Ovary (tissue), 9 donors: ENCODE data around the gene ODC1. TPM values are rescaled to one million over a fixed set of nuclear protein-coding genes. Genes with fewer than 3 reads are reported as not detected.

Source experiments
- DNase-seq, 5 donors: peaks; one replicate each; pipeline ENCODE4 v3.0.0-alpha.2; 2019 to 2020
- H3K27ac ChIP-seq, 2 donors: fragments of 200-600 bp; one replicate each; pipeline versions ENCODE4 v1.5.1 to v1.8.0; 2019 to 2022
- H3K27me3 ChIP-seq: fragments of 200-600 bp; one replicate; pipeline ENCODE4 v1.8.0; 2022
- H3K36me3 ChIP-seq: fragments of 200-600 bp; sonication (generic); one replicate; pipeline ENCODE4 v1.5.1; 2019
- H3K4me1 ChIP-seq: one replicate; pipeline ENCODE4 v1.8.1; 2013; ENCODE audit warnings: mild to moderate bottlenecking, moderate library complexity; ENCODE audit not compliant: insufficient read depth
- H3K4me3 ChIP-seq: fragments of 200-600 bp; sonication (generic); one replicate; pipeline ENCODE4 v1.5.1; 2017
- H3K9me3 ChIP-seq, 2 donors: fragments of 200-600 bp in 1 of 2; sonication (generic) in 1 of 2; one replicate each; pipeline versions ENCODE4 v1.5.1 to v1.8.1; 2013 to 2019; ENCODE audit warnings: mild to moderate bottlenecking in 1 of 2, moderate library complexity in 1 of 2
- EP300 ChIP-seq: sonication (generic); formaldehyde crosslinking; IDR thresholded peaks from one replicate; pipeline ENCODE4 v1.6.1; 2017; ENCODE audit warnings: antibody characterized with exemption
- POLR2A ChIP-seq: fragments of 450-650 bp; IDR thresholded peaks from one replicate; pipeline ENCODE4 v1.6.1; 2017; ENCODE audit warnings: antibody characterized with exemption, mild to moderate bottlenecking, moderate library complexity
- WGBS, 3 donors: extraction: QIAGEN DNeasy Blood & Tissue Kit in 1 of 3; methylation state at CpG; one replicate each; pipeline versions ENCODE4 v1.1.5 to v1.1.7; 2013 to 2017; 5-methylcytosine and 5-hydroxymethylcytosine counted together
- intact Hi-C, 4 donors: fragments of 100-400 bp; cut with DNase I; formaldehyde crosslinking; loops; one replicate each; pipeline versions ENCODE4 v1.11.0 to v1.15.1; 2022 to 2023
- polyA plus RNA-seq, 2 donors: library from polyadenylated mRNA; stranded (reverse); fragments of 200-250 nt in 1 of 2; fragments of 350-450 nt in 1 of 2; fragmentation: Illumina TruSeq in 1 of 2; extraction: RNeasy Lipid Tissue Mini Kit (QIAGEN cat#74804) in 1 of 2; gene quantifications; one replicate each; pipeline ENCODE4 v1.2.3, GENCODE V29; 2013 to 2014
- total RNA-seq, 7 donors: library from RNA; depleted of rRNA in 2 of 7; stranded (reverse); fragments of >200 nt in 2 of 7; fragmentation: NEBNext Ultra II Directional in 3 of 7; extraction: Animal tissue kit (Norgen Biotek cat#: 25700) in 3 of 7; gene quantifications; one replicate each; pipeline versions ENCODE4 v1.1.0 to v1.2.4, GENCODE V29; 2016 to 2023
- TF ChIP-seq, protein P1 (sequence below), 3 donors: fragments of 450-650 bp in 2 of 3; fragments of 200-600 bp in 1 of 3; IDR thresholded peaks; one replicate each; pipeline versions ENCODE4 v1.5.1 to v1.8.0; 2016 to 2022; ENCODE audit warnings: antibody characterized with exemption in 3 of 3, mild to moderate bottlenecking in 1 of 3
- donor health status: DM: no; HTN: no; CAD: no; lungs with moderate emphysema.
- donor health status: DM: no; HTN: no; CAD: no.
- donor health status: Bipolar disorder and iron deficiency.
- donor health status: DM: yes; HTN: yes; CAD: no.
- donor health status: DM: no; HTN: no; CAD: no.
- donor health status: DM: yes; HTN: yes; CAD: no.

Gene ODC1
- total and polyA plus RNA-seq, 9 donors: 29.1 to 160 (median 55.7) TPM

DNA sequence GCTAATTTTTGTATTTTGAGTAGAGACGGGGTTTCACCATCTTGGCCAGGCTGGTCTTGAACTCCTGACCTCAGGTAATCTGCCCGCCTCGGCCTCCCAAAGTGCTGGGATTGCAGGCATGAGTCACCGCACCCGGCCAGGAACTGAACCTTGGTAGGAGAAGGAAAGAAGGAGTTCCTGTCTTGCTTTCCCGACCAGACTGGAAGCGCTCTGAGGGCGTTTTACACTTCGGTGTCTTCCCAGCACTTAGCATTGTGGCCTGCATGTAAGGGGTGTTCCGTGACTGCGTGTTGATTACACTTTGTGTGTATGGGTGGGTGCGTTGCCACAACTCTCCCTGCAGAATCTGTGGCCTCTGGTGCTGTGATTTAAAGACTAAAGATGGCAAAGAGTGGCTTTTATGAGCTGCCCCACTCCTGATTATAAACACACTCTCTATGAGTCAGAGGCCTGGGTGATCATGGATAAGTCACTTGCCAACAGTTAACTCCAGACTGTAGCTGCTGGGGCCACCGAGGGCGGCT lies 46.0 kb downstream of the ODC1 start:
- no peak for DNase-seq
- Histone ChIP-seq H3K4me3 (no peak overlapping the region), H3K27ac (no peak overlapping the region), H3K27me3 (no peaks in the 10 kb centered on the region), H3K4me1 (no peaks in the 10 kb centered on the region), H3K9me3 (no peaks in the 10 kb centered on the region), H3K36me3 (no peaks in the 10 kb centered on the region)
- TF ChIP-seq EP300 (no peak), POLR2A (no peak)
- TF ChIP-seq, protein P1, sequence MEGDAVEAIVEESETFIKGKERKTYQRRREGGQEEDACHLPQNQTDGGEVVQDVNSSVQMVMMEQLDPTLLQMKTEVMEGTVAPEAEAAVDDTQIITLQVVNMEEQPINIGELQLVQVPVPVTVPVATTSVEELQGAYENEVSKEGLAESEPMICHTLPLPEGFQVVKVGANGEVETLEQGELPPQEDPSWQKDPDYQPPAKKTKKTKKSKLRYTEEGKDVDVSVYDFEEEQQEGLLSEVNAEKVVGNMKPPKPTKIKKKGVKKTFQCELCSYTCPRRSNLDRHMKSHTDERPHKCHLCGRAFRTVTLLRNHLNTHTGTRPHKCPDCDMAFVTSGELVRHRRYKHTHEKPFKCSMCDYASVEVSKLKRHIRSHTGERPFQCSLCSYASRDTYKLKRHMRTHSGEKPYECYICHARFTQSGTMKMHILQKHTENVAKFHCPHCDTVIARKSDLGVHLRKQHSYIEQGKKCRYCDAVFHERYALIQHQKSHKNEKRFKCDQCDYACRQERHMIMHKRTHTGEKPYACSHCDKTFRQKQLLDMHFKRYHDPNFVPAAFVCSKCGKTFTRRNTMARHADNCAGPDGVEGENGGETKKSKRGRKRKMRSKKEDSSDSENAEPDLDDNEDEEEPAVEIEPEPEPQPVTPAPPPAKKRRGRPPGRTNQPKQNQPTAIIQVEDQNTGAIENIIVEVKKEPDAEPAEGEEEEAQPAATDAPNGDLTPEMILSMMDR (IDR thresholded peaks at IDR 0.05): no peak
- 82 to 92% (median 85%) methylated on average over 14 of the region's 14 CpGs for WGBS, 3 donors
- intact Hi-C loops: loop anchor here in 2 of 4 donors (10.0 kb wide), 1 partner anchor 277 kb away; the partner anchor contains the start of gene RRM2 (in 2 of the 2)

DNA sequence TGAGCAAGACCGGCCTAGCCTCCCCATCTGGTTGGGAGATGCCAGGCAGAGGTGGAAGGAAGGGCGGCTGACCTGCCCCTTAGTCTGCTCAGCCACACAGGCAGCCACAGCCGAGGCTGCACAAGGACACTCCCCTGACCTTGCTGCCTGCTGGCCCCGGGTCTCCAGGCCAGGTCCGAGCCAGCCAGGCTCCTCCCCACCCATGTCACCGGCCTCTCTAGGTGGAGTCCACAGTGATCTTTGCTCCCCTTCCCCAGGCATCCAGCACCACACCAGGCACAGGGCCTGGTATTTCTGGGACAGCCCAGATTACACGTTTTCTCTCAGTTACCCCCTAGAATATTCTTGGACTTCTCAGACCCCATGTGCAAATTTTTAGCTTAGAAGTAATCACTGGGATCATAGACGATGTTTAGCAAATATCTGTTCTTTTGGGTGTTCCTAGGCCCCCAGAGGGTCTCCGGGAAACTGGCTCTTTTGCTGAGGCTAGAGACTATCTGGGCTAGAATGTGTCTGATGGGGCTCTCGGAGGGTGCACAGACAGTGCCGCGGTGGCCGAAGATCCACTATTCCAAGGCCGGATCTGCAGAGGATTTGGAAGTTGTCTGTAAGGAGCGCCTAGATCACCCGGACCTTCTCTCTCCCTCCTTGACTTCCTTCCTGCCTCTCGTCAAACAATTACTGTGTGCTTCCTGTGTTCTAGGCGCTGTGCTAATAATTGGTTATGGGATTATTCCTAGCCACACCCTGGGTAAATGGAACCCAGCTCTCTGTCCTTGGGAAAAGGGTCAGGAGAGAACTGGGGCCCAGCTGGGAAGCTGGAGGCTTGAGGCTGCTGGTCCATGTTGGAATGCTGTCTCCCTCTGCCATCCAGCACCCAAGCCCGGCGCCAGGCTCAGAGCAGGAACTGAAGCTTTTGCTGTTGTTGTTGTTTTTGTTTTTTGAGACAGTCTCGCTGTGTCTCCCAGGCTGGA lies 46.9 kb downstream of the ODC1 start:
- 81 to 91% (median 82%) methylated on average over 19 to 21 of the region's 21 CpGs for WGBS, 3 donors
- TF ChIP-seq EP300: no peak
- TF ChIP-seq, protein P1 (IDR thresholded peaks at IDR 0.05): no peak
- no peak for TF ChIP-seq POLR2A
- H3K9me3 ChIP-seq: no peaks in the 10 kb centered on the region
- H3K36me3 ChIP-seq: no peaks in the 10 kb centered on the region
- H3K4me3 ChIP-seq: no peak overlapping the region
- no peaks in the 10 kb centered on the region for H3K27me3 ChIP-seq
- no peaks in the 10 kb centered on the region for H3K4me1 ChIP-seq
- intact Hi-C loops: loop anchor here in 2 of 4 donors (10.0 kb wide), 1 partner anchor 276 kb away; the partner anchor contains the start of gene RRM2 (in 2 of the 2)
- H3K27ac ChIP-seq: no peak overlapping the region
- no peak for DNase-seq

DNA sequence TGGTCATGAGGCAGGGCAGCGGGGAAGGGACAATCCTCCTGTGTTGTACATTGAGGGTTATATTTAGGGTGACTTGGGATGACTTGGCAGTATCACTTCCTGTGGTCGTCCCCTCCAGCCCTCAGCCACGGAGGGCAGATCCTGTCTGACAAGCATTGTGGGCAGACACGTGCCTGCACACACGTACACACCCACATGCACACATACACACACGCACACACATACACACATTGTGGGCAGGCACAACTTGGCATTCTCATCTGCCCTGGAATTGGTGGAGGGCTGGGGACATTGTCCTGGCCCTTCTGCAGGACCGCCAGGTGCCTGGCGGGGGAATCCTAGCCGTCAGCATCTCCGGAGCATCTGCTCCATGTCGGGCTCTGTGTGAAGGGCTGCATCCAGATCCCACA lies 47.6 kb downstream of the ODC1 start:
- TF ChIP-seq, protein P1 (IDR thresholded peaks at IDR 0.05): no peak
- TF ChIP-seq POLR2A (no peak), EP300 (no peak)
- DNase-seq: no peak
- H3K36me3 ChIP-seq: no peaks in the 10 kb centered on the region
- H3K27ac ChIP-seq: no peak overlapping the region
- no peaks in the 10 kb centered on the region for H3K27me3 ChIP-seq
- no peak overlapping the region for H3K4me3 ChIP-seq
- H3K9me3 ChIP-seq: no peaks in the 10 kb centered on the region
- 88 to 91% (median 88%) methylated on average over 11 of the region's 11 CpGs for WGBS, 3 donors
- intact Hi-C loops: loop anchor here in 2 of 4 donors (10.0 kb wide), 1 partner anchor 276 kb away; the partner anchor contains the start of gene RRM2 (in 2 of the 2)
- H3K4me1 ChIP-seq: no peaks in the 10 kb centered on the region

DNA sequence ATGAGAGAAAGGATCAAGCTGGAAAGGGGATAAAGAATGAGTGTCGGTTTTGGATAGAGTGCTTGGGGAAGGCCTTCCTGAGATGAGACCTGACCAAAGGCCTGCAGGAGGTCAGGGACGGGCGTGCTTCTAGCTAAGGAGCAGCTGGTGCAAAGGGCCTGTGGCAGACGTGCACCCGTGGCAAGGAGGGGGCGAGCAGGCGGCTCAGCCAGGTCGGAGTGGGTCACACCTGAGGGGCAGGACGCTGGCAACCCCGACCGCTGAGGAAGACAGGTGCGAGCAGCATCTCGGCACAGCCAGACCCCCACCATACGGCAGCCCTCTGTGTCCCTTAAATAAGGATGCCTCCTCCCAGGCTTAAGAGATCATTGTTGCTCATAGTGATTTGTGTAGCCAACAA lies 48.1 kb downstream of the ODC1 start:
- Histone ChIP-seq H3K4me3 (no peak overlapping the region), H3K27ac (no peak overlapping the region), H3K9me3 (no peaks in the 10 kb centered on the region), H3K36me3 (no peaks in the 10 kb centered on the region), H3K27me3 (no peaks in the 10 kb centered on the region), H3K4me1 (no peaks in the 10 kb centered on the region)
- no peak for DNase-seq
- TF ChIP-seq, protein P1 (IDR thresholded peaks at IDR 0.05): no peak
- TF ChIP-seq EP300 (no peak), POLR2A (no peak)
- WGBS, 3 donors: 90 to 91% (median 90%) methylated on average over 14 of the region's 14 CpGs
- intact Hi-C loops: loop anchor here in 2 of 4 donors (10.0 kb wide), 1 partner anchor 275 kb away; the partner anchor contains the start of gene RRM2 (in 2 of the 2)
